HEK293 (cell line): ENCODE measurements around the gene MRPS16.

Experiments
- CTCF ChIA-PET: fragments of 350-600 bp; formaldehyde crosslinking; extraction: SDS; loops from one replicate; lab custom pipeline; 2021; ENCODE audit warnings: antibody characterized with exemption; lab: Yijun Ruan, JAX
- POLR2A ChIA-PET: fragments of 300-600 bp; formaldehyde crosslinking; extraction: SDS; loops from one replicate; lab custom pipeline; 2020; ENCODE audit warnings: antibody characterized with exemption, inconsistent platforms; lab: Yijun Ruan, JAX
- H3K27ac ChIP-seq: fragments of 200-500 bp; sonication (Bioruptor generic); 2 replicates; pipeline ENCODE4 v1.5.1; 2014; ENCODE audit warnings: low read depth, low read length, control low read depth, inconsistent platforms; ENCODE audit errors: extremely low read depth
- H3K36me3 ChIP-seq, 2 experiments: fragments of 200-500 bp in 1 of 2; sonication (Bioruptor generic) in 1 of 2; 1 replicate in 1 of 2; 2 replicates in 1 of 2; pipeline ENCODE4 v1.5.1; 2014 to 2017; ENCODE audit warnings: inconsistent platforms in 2 of 2, low read length in 2 of 2; ENCODE audit not compliant: control insufficient read depth in 2 of 2, insufficient read depth in 1 of 2
- H3K4me1 ChIP-seq: fragments of 200-500 bp; sonication (Bioruptor generic); 2 replicates; pipeline ENCODE4 v1.5.1; 2014; ENCODE audit warnings: mild to moderate bottlenecking, low read length, inconsistent platforms; ENCODE audit not compliant: control insufficient read depth, insufficient read depth
- H3K4me3 ChIP-seq: 2 replicates; pipeline ENCODE4 v1.5.1; 2011; ENCODE audit warnings: low read depth, mild to moderate bottlenecking, control low read depth, low read length, moderate library complexity
- H3K9me3 ChIP-seq: fragments of 200-500 bp; sonication (Bioruptor generic); 2 replicates; pipeline ENCODE4 v1.5.1; 2014; ENCODE audit warnings: low read depth, low read length, inconsistent platforms; ENCODE audit not compliant: control insufficient read depth, insufficient read depth
- INSM2 ChIP-seq: fragments of 450-650 bp; formaldehyde crosslinking; IDR thresholded peaks from 2 replicates; pipeline ENCODE4 v1.5.1; 2016; ENCODE audit warnings: missing biosample characterization, missing genetic modification characterization
- PRDM4 ChIP-seq: fragments of 450-650 bp; formaldehyde crosslinking; IDR thresholded peaks from 2 replicates; pipeline ENCODE4 v1.5.1; 2017; ENCODE audit warnings: missing biosample characterization, missing genetic modification characterization
- SP2 ChIP-seq: fragments of 450-650 bp; formaldehyde crosslinking; IDR thresholded peaks from 2 replicates; pipeline ENCODE4 v1.5.1; 2016; ENCODE audit warnings: missing biosample characterization, missing genetic modification characterization
- ZBTB11 ChIP-seq: fragments of 450-650 bp; formaldehyde crosslinking; conservative IDR thresholded peaks from 2 replicates; pipeline ENCODE4 v1.5.1; 2016; ENCODE audit warnings: low read depth, missing biosample characterization, missing genetic modification characterization
- ZBTB26 ChIP-seq: fragments of 450-650 bp; formaldehyde crosslinking; optimal IDR thresholded peaks from 2 replicates; pipeline ENCODE3; 2016; ENCODE audit warnings: missing biosample characterization, mild to moderate bottlenecking, missing genetic modification characterization
- ZFP69B ChIP-seq: fragments of 450-650 bp; formaldehyde crosslinking; IDR thresholded peaks from 2 replicates; pipeline ENCODE4 v1.5.1; 2016; ENCODE audit warnings: missing biosample characterization, missing genetic modification characterization
- ZNF169 ChIP-seq: fragments of 450-650 bp; formaldehyde crosslinking; IDR thresholded peaks from 2 replicates; pipeline ENCODE4 v1.5.1; 2016; ENCODE audit warnings: missing biosample characterization, missing genetic modification characterization
- ZNF24 ChIP-seq: fragments of 450-650 bp; formaldehyde crosslinking; IDR thresholded peaks from 2 replicates; pipeline ENCODE4 v1.5.1; 2016; ENCODE audit warnings: missing biosample characterization, missing genetic modification characterization
- ZNF658 ChIP-seq: fragments of 450-650 bp; formaldehyde crosslinking; IDR thresholded peaks from 2 replicates; pipeline ENCODE4; 2016; ENCODE audit warnings: missing biosample characterization, missing genetic modification characterization

MRPS16 gene

DNA sequence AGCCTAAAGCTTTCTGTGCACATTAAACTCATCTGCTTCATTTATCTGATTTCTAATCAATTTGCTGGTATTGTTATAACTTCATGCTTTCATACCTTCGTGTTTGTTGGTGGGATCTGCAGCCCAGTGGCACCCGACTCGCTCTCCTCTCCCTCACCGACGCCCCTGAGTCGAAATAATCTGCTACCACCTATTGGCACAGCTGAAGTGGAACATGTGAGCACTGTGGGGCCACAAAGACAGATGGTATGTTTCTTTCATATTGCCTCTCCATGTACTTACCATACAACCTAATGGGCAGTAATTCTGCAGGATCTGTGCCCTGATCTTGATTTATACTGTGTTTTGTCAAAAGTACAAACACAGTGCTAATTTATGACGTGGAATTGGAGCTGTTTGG is 17.7 kb downstream of the MRPS16 start:
- H3K36me3 ChIP-seq, result peaks cover 22 to 85% of the 10 kb centered on the region in 2 experiments
- ChIA-PET CTCF (interaction anchor here (0.6 to 1.5 kb wide), 4 partner anchors 12 to 645 kb away, joined by 3 to 6 read pairs (median 4); no protein-coding TSS in a partner anchor), POLR2A (interaction anchor here (1.7 to 3.2 kb wide), 2 partner anchors 12 to 18 kb away, joined by 8 to 9 read pairs; partner anchors contain the start of genes DNAJC9 and MRPS16)

More for the DNA sequence above, 17.7 kb downstream of the MRPS16 start:
- Histone ChIP-seq H3K4me1 (no peaks in the 10 kb centered on the region), H3K27ac (no peak overlapping the region), H3K9me3 (no peaks in the 10 kb centered on the region), H3K4me3 (no peak overlapping the region)
- TF ChIP-seq PRDM4 (tag by site-specific recombination), result no peak
- no peak for TF ChIP-seq ZNF24
- TF ChIP-seq ZNF169 (tag by site-specific recombination), result no peak
- no peak for TF ChIP-seq INSM2 (tag by site-specific recombination)
- no peak for TF ChIP-seq ZBTB26 (tag by site-specific recombination)
- no peak for TF ChIP-seq ZNF658 (tag by site-specific recombination)
- no peak for TF ChIP-seq ZFP69B (tag by site-specific recombination)
- TF ChIP-seq SP2 (tag by site-specific recombination), result no peak
- TF ChIP-seq ZBTB11, result no peak
